Heart left ventricle (tissue), 16 donors: Measurements from ENCODE around the gene SMYD5. TPM values are rescaled to one million over a fixed set of nuclear protein-coding genes. Genes with fewer than 3 reads are reported as not detected.

Experiments used
- ATAC-seq, 4 donors: fragments of 200-7000 bp; cut with Tn5 transposase; one replicate each; pipeline ENCODE4 v1.9.1; 2020 to 2022; ENCODE audit warnings: moderate library complexity in 4 of 4, mild to moderate bottlenecking in 3 of 4, moderate number of reproducible peaks in 1 of 4
- DNase-seq, 5 donors: peaks; one replicate each; pipeline ENCODE4 v3.0.0-alpha.2; 2020
- H3K27ac ChIP-seq, 12 donors: fragments of 200-600 bp; sonication (generic) in 4 of 12; one replicate each; pipeline versions ENCODE4 v1.5.0 to v1.8.0; 2016 to 2022; ENCODE audit warnings: mild to moderate bottlenecking in 2 of 12
- H3K27me3 ChIP-seq, 9 donors: fragments of 200-600 bp; sonication (generic) in 2 of 9; one replicate each; pipeline versions ENCODE4 v1.5.1 to v1.8.0; 2016 to 2022; ENCODE audit warnings: mild to moderate bottlenecking in 3 of 9
- H3K36me3 ChIP-seq, 9 donors: fragments of 200-600 bp; sonication (generic) in 2 of 9; one replicate each; pipeline versions ENCODE4 v1.5.0 to v1.8.0; 2018 to 2022; ENCODE audit warnings: mild to moderate bottlenecking in 2 of 9
- H3K4me1 ChIP-seq, 12 donors: fragments of 200-600 bp; sonication (generic) in 4 of 12; one replicate each; pipeline versions ENCODE4 v1.5.0 to v1.8.0; 2016 to 2022; ENCODE audit warnings: mild to moderate bottlenecking in 3 of 12
- H3K4me3 ChIP-seq, 12 donors: fragments of 200-600 bp; sonication (generic) in 4 of 12; one replicate each; pipeline versions ENCODE4 v1.5.0 to v1.8.0; 2017 to 2022; ENCODE audit warnings: mild to moderate bottlenecking in 9 of 12, moderate library complexity in 4 of 12
- H3K9me3 ChIP-seq, 12 donors: fragments of 200-600 bp; sonication (generic) in 4 of 12; one replicate each; pipeline versions ENCODE4 v1.5.0 to v1.8.0; 2016 to 2022; ENCODE audit warnings: mild to moderate bottlenecking in 1 of 12
- POLR2A ChIP-seq, 2 donors: fragments of 450-650 bp; IDR thresholded peaks; one replicate each; pipeline ENCODE4 v1.6.1; 2017; ENCODE audit warnings: antibody characterized with exemption in 2 of 2, mild to moderate bottlenecking in 2 of 2, moderate library complexity in 2 of 2
- WGBS, 4 donors: extraction: QIAGEN DNeasy Blood & Tissue Kit in 2 of 4; methylation state at CpG; one replicate each; pipeline versions ENCODE4 v1.1.5 to v1.1.7; 2013 to 2018; 5-methylcytosine and 5-hydroxymethylcytosine counted together
- intact Hi-C, 10 donors: fragments of 100-400 bp; cut with DNase I; formaldehyde crosslinking; loops; one replicate each; pipeline versions ENCODE4 v1.11.1 to v1.14.2; 2022
- polyA plus RNA-seq, 2 donors: library from polyadenylated mRNA; stranded (reverse); fragments of 200-250 nt; gene quantifications; one replicate each; pipeline ENCODE4 v1.2.3, GENCODE V29; 2013
- total RNA-seq, 9 donors: library from RNA; depleted of rRNA in 2 of 9; stranded (reverse); fragments of >200 nt in 2 of 9; fragmentation: NEBNext Ultra II Directional in 3 of 9; extraction: Animal tissue kit (Norgen Biotek cat#: 25700) in 3 of 9; gene quantifications; one replicate each; pipeline versions ENCODE4 v1.1.0 to v1.2.4, GENCODE V29; 2016 to 2023
- TF ChIP-seq, protein P1 (sequence below), 12 donors: fragments of 200-600 bp; sonication (generic) in 4 of 12; IDR thresholded peaks; one replicate each; pipeline versions ENCODE4 v1.5.0 to v1.8.0; 2018 to 2022; ENCODE audit warnings: antibody characterized with exemption in 12 of 12, mild to moderate bottlenecking in 5 of 12
- donor health status: ischemic (EF 13 %, LVEDD 7.1; RV severe dilation, severe dysfunction).
- donor health status: healthy with polysubstance abuse.
- donor health status: DM: no; HTN: yes; CAD: no.
- donor health status: DM: no; HTN: no; CAD: no.
- donor health status: ischemic (EF 25% LVEDD 6.9; RV normal size, moderate dysfunction).
- donor health status: ischemic (EF 25% LVEDD 5.7; RV mildly dilated, moderate dysfunction).
- donor health status: healthy.
- donor health status: DM: yes; HTN: yes; CAD: no.
- donor health status: ischemic (EF 35%, LVEDD 5.7; RV mildly dilated, moderate dysfunction).
- donor health status: nonischemic (EF 11% LVEDD 7.7; RV severe dilation, severe dysfunction).
- donor health status: DM: yes; HTN: yes; CAD: no.
- donor health status: PGD.
- donor health status: ischemic (EF 29% LVEDD 5.4; RV normal size, mild dysfunction).
- donor health status: nonischemic (EF 23%, LVEDD 6.1; RV moderate dilation, normal function).

Gene SMYD5
- total and polyA plus RNA-seq, 11 donors = 14.0 to 29.2 (median 20.0) TPM

DNA sequence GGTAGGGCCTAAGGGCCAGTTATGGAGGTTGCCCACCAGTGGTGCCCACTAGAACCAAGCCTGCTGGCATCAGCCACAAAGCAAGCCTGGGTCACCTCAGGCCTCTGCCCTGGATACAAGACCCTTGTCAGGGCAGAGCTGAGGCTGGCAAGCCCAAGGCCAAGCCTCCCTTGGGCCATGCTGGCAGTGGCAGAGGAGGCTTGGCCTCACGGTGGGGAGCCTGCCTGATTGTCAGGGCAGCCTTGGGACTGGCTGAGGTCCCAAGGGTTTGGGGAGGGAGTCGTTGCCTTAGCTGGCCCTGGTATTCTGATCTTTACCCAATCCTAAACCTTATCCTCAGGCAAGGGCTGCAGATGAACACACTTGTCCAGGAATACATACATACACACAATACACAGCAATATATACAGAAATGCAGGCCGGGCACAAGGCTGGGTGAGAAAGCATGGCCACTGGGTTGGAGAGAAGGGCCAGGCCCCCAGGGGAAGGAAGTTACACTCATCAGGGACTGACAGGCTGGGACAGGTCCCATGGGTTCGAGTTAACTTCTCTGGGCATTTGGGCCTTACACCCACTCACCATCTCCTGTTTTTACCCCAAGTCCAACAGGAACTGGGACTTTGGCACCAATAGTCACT is 41.1 kb downstream of the SMYD5 start:
- intact Hi-C loops = no loop called here
- TF ChIP-seq, protein P1, sequence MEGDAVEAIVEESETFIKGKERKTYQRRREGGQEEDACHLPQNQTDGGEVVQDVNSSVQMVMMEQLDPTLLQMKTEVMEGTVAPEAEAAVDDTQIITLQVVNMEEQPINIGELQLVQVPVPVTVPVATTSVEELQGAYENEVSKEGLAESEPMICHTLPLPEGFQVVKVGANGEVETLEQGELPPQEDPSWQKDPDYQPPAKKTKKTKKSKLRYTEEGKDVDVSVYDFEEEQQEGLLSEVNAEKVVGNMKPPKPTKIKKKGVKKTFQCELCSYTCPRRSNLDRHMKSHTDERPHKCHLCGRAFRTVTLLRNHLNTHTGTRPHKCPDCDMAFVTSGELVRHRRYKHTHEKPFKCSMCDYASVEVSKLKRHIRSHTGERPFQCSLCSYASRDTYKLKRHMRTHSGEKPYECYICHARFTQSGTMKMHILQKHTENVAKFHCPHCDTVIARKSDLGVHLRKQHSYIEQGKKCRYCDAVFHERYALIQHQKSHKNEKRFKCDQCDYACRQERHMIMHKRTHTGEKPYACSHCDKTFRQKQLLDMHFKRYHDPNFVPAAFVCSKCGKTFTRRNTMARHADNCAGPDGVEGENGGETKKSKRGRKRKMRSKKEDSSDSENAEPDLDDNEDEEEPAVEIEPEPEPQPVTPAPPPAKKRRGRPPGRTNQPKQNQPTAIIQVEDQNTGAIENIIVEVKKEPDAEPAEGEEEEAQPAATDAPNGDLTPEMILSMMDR (IDR thresholded peaks at IDR 0.05) = no peak
- TF ChIP-seq POLR2A (IDR thresholded peaks at IDR 0.05) = no peak
- ATAC-seq (no peak), DNase-seq (no peak)
- H3K4me1 ChIP-seq = no peaks in the 10 kb centered on the region
- no peak overlapping the region for H3K27ac ChIP-seq
- no peak overlapping the region for H3K4me3 ChIP-seq
- H3K36me3 ChIP-seq = peaks cover 0 to 54% (median 48%) of the 10 kb centered on the region in 9 donors
- no peaks in the 10 kb centered on the region for H3K27me3 ChIP-seq
- H3K9me3 ChIP-seq = no peaks in the 10 kb centered on the region
- 66 to 79% (median 71%) methylated on average over 4 of the region's 4 CpGs for WGBS, 4 donors

DNA sequence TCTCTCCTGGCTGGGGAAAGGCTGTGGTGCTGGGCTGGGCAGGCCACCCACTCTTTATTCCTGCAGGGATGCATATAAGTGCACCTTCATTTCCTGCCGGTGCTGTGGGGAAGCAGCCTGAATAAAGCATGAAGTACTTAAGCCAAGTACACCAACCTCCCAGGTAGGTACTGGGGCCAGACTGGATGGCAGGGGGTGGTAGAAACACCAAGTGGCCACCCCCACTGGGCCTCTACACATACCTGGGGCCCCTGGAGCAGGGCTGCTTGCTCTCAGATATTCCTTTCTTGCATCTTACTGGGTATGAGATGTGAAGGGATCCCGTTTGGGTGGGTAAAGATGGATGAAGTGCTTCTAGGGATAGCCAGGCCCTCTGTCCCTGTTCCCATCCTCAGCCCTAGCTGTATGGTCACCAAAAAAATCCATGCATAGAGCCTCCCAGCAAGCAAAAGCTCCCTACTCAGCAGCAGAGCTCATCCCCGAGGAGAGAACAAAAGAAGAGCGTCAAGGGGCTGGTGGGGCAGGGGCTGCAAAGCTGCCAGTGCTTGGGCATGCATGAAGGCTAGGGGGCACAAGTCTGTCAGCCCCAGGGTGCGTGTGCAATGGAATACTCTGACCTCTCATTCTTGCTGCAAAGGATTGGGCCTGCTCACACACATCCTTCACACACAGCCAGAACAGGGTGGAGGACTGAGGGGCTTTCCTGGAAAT is 42.0 kb downstream of the SMYD5 start:
- no peaks in the 10 kb centered on the region for H3K9me3 ChIP-seq
- H3K36me3 ChIP-seq = peaks cover 0 to 45% (median 39%) of the 10 kb centered on the region in 9 donors
- no peaks in the 10 kb centered on the region for H3K27me3 ChIP-seq
- no peak overlapping the region for H3K4me3 ChIP-seq
- no peak for ATAC-seq
- DNase-seq = no peak
- no peak overlapping the region for H3K27ac ChIP-seq
- TF ChIP-seq, protein P1 (IDR thresholded peaks at IDR 0.05) = no peak
- intact Hi-C loops = no loop called here
- no peaks in the 10 kb centered on the region for H3K4me1 ChIP-seq
- WGBS, 4 donors = 60 to 76% (median 73%) methylated on average over 4 to 5 of the region's 5 CpGs

DNA sequence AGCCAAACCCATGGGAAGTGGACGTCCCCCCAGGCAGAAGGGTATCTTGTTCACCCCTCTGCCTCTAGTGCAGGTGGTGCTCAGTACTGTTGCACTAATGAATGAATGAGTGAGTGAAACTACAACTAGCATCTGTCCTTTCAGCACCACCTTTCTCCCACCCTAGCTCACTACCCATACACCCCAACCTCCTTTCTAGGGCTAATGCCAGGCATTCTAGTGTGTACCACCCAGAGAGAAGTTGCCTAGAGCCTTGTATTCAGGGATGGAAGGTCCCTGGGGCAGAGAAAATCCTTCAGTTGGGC is 42.5 kb downstream of the SMYD5 start:
- H3K4me1 ChIP-seq = no peaks in the 10 kb centered on the region
- no peak for TF ChIP-seq POLR2A (IDR thresholded peaks at IDR 0.05)
- TF ChIP-seq, protein P1 (IDR thresholded peaks at IDR 0.05) = no peak

DNA sequence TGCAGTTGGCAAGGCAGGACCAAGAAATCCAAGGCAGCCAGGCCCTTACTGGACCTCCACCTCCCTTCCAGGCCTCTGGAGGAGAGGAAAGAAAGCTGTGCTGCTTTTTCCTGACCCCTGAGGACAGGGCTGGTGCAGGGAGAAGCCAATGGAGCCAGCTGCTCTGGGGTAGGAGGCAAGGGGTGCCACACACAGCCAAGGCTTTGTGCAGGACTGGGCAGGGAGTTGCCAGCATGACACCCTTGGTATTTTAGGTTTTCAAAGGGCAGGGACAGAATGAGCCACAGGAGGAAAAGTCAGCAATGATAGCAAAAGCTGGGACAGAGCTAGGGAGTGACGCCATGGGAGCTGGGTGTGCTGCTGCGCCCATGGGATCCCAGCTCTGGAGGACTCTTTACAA is 43.0 kb downstream of the SMYD5 start:
- DNase-seq (no peak), ATAC-seq (no peak)
- peaks cover 0 to 35% (median 29%) of the 10 kb centered on the region in 9 donors for H3K36me3 ChIP-seq
- no peak overlapping the region for H3K4me3 ChIP-seq
- H3K9me3 ChIP-seq = no peaks in the 10 kb centered on the region
- 90 to 100% (median 97%) methylated on average over 2 of the region's 2 CpGs; no CpG with 5 or more reads in 1 of the 4 donors for WGBS, 4 donors
- H3K27me3 ChIP-seq = no peaks in the 10 kb centered on the region
- no peaks in the 10 kb centered on the region for H3K4me1 ChIP-seq
- intact Hi-C loops = no loop called here
- TF ChIP-seq, protein P1 (IDR thresholded peaks at IDR 0.05) = no peak
- TF ChIP-seq POLR2A (IDR thresholded peaks at IDR 0.05) = no peak
- no peak overlapping the region for H3K27ac ChIP-seq

More for the DNA sequence above, 42.5 kb downstream of the SMYD5 start:
- Histone ChIP-seq H3K27me3 (no peaks in the 10 kb centered on the region), H3K9me3 (no peaks in the 10 kb centered on the region), H3K4me3 (no peak overlapping the region), H3K36me3 (peaks cover 0 to 40% (median 34%) of the 10 kb centered on the region in 9 donors), H3K27ac (no peak overlapping the region)
- ATAC-seq (no peak), DNase-seq (no peak)
- intact Hi-C loops = no loop called here
- WGBS, 4 donors = 77 to 97% (median 84%) methylated on average over 1 of the region's 1 CpG
